Measurements from ENCODE around the gene SCAMP3. TPM values are rescaled to one million over a fixed set of nuclear protein-coding genes. Genes with fewer than 3 reads are reported as not detected.

Gene SCAMP3
- total and polyA plus RNA-seq, 10 of the 15 experiments (the other 5 are each of a cell fraction or from before 2014, with no cell fraction given), result 17.2 to 133 (median 87.3) TPM

GRCh38 chr1:155250633-155251449 lies 11.3 kb downstream of the SCAMP3 start (continued):
- TF ChIP-seq LARP7 (IDR thresholded peaks at IDR 0.05) (peak; percentile 80; the same call in 1 of the 2 replicates), ZBTB11 (CRISPR knock-in tag; IDR thresholded peaks at IDR 0.05) (no peak), EP300 (IDR thresholded peaks at IDR 0.05; ENCODE audit: borderline replicate concordance in 1 of 2, control insufficient read depth in 1 of 2, low read depth in 2 of 2, low read length in 2 of 2) (no peak), ZZZ3 (IDR thresholded peaks at IDR 0.05; ENCODE audit: control insufficient read depth, insufficient read length, low read depth) (no peak), BCL3 (IDR thresholded peaks at IDR 0.05; ENCODE audit: borderline replicate concordance, insufficient read depth, low read depth, low read length, poor library complexity, severe bottlenecking) (no peak), SUPT20H (IDR thresholded peaks at IDR 0.05; ENCODE audit: borderline replicate concordance, control insufficient read depth, low read depth, low read length) (no peak), WRNIP1 (IDR thresholded peaks at IDR 0.05; ENCODE audit: borderline replicate concordance, low read depth, low read length) (no peak), PAX5 (IDR thresholded peaks at IDR 0.05; ENCODE audit: borderline replicate concordance, low read depth, low read length) (peak; percentile 27; the same call in 1 of the 2 replicates), IKZF1 (conservative IDR thresholded peaks at IDR 0.05) (peak; percentile 60), IKZF2 (IDR thresholded peaks at IDR 0.05) (0 out of 4 replicates have a peak, but pooled peaks of 1 of the 2 experiments have one; percentile 30)

All from GM12878 (cell line).